Measurements from ENCODE around the gene SUCLG2.

DNA sequence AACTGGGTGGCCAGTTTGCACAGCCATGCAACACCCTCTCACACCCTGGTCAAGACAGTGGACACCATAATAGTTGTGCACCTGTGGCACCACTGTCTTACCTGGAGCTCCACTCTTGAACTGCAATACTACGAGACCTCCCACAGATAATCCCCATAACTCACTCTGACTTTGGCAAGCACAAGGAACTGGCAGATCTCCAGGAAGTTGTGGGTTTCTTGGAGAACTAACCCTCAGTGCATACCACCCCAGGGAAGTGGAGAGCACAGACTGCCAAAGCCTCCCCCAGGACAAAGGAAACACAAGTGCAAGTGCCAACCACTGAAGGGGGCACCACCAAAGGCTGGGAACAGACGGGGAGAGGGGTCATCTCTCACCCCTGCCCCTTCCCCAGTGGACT is 318.6 kb downstream of the SUCLG2 start:
- TF ChIP-seq, protein P1, sequence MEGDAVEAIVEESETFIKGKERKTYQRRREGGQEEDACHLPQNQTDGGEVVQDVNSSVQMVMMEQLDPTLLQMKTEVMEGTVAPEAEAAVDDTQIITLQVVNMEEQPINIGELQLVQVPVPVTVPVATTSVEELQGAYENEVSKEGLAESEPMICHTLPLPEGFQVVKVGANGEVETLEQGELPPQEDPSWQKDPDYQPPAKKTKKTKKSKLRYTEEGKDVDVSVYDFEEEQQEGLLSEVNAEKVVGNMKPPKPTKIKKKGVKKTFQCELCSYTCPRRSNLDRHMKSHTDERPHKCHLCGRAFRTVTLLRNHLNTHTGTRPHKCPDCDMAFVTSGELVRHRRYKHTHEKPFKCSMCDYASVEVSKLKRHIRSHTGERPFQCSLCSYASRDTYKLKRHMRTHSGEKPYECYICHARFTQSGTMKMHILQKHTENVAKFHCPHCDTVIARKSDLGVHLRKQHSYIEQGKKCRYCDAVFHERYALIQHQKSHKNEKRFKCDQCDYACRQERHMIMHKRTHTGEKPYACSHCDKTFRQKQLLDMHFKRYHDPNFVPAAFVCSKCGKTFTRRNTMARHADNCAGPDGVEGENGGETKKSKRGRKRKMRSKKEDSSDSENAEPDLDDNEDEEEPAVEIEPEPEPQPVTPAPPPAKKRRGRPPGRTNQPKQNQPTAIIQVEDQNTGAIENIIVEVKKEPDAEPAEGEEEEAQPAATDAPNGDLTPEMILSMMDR (IDR thresholded peaks at IDR 0.05) = no peak
- TF ChIP-seq EHMT2 (IDR thresholded peaks at IDR 0.05; ENCODE audit: low read depth) = no peak
- no peak for TF ChIP-seq PHF8 (IDR thresholded peaks at IDR 0.05; ENCODE audit: borderline replicate concordance, low read depth)
- no peak for TF ChIP-seq POLR2A (IDR thresholded peaks at IDR 0.05; ENCODE audit: low read length)
- TF ChIP-seq SMC3 (IDR thresholded peaks at IDR 0.05) = no peak
- TF ChIP-seq CEBPB (IDR thresholded peaks at IDR 0.05) = no peak
- no peak for TF ChIP-seq SREBF2 (IDR thresholded peaks at IDR 0.05)
